GM18858 (cell line): Measurements from ENCODE around the gene C4orf50.

Source experiments
- ATAC-seq: cut with Tn5 transposase; IDR thresholded peaks from one replicate; pipeline ENCODE4 v1.9.1; 2021; ENCODE audit not compliant: unreplicated experiment

C4orf50 gene

DNA sequence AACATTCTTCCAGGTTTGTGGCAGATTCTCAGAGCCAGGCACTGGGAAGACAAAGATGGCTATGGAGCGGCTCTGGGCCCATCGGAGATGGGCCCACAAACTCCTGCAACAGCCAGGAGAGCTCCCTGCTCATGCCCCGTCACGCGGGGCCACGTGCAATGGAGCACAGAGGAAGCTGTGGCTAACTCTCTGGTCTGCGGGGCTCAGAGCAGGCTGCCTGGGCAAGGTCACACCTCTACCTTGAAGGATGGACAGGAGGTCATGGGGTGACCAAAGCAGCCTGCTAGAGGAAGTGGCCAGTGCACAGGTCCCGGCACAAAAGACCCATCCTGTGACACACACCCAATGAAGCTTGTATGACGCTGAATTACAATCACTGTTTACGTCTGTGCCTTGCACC lies 45.2 kb downstream of the C4orf50 start:
- no peak for ATAC-seq

DNA sequence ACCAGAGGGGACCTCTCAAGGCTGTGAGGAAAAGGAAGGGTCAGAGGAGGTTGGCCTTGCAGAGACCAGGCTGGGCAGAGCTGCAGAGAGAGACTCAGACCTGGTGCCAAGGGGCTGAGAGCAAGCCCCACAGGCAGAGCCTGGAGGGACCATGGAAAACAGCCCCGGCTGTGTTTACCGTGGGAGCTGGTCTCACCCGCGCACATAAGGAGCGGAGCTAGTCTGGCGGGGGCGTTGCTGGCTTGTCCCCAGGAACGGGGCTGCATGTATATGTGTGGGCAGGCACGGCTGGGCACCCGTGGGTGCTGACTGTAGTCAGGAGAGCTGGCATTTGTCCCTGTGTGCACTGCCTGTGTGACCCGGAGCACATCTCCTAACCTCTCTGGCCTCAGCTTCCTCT lies 45.7 kb downstream of the C4orf50 start:
- no peak for ATAC-seq

- no peak for ATAC-seq
These were observed 47.2 kb downstream of the C4orf50 start for GRCh38 chr4:5971078-5971450.

- no peak for ATAC-seq
These were observed 47.7 kb downstream of the C4orf50 start for GRCh38 chr4:5970381-5971077.

GRCh38 chr4:5969777-5970176 lies 48.5 kb downstream of the C4orf50 start:
- ATAC-seq = no peak

- no peak for ATAC-seq
These were observed 48.9 kb downstream of the C4orf50 start for GRCh38 chr4:5969336-5969735.

DNA sequence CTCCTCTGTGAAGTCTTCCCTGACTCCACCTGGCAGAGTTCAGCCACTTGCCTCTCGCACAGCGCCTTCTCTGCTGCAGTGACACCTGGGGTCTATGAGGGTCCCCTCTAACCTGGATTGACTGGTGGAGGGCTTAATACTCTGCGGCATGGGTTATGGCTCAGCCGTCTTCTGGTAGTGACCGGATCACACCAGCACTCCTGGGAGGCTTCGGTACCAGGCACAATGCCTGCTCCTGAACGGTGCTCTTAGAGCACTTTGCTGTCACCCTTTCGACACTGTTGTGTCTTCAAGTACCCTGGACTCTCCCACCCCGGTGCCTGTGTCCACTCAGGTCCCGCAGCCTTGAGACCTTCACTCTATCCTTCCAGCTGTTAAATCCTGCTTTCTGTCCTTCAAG lies 50.0 kb downstream of the C4orf50 start:
- ATAC-seq = no peak

GRCh38 chr4:5967783-5968182 lies 50.4 kb downstream of the C4orf50 start:
- no peak for ATAC-seq

GRCh38 chr4:5965225-5965624 lies 53.0 kb downstream of the C4orf50 start:
- no peak for ATAC-seq

- no peak for ATAC-seq
These were observed 54.2 kb downstream of the C4orf50 start for GRCh38 chr4:5964030-5964429.

GRCh38 chr4:5963611-5964010 lies 54.6 kb downstream of the C4orf50 start:
- ATAC-seq = no peak

GRCh38 chr4:5962416-5962815 lies 55.8 kb downstream of the C4orf50 start:
- no peak for ATAC-seq

DNA sequence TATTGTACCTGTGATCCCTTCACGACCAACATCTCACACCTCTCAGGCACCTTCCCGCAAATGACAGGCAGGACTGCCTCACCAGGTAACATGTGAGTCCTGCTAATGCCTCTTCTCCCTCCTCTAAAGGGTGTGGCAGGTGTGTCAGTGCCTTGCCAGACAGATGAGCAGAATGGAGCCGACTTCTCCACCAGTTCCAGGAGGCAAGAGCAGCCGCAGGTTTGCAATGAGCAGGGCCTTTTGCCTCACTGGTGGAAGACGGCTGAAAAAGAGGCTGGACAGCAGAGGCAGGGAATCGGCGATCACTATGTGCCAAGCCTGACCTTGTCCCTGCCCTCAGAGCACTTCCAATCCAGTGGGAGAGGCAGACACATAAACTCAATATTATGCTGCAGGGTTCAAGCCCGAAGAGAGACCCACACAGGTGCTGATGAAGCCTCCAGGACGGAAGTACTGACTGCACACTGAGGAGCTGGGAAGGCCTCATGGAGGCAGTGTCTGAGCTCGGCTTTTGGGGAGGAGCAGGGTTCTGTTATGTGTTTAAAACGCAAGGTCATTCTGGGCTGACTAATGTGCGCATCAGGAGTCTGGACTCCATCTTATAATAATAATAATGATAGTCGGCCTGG lies 57.9 kb downstream of the C4orf50 start:
- ATAC-seq = no peak

- no peak for ATAC-seq
These were observed 58.8 kb downstream of the C4orf50 start for GRCh38 chr4:5959211-5959982.

- no peak for ATAC-seq
These were observed 60.0 kb downstream of the C4orf50 start for GRCh38 chr4:5958199-5958735.

GRCh38 chr4:5957076-5957475 lies 61.2 kb downstream of the C4orf50 start:
- no peak for ATAC-seq

GRCh38 chr4:5956285-5957021 lies 61.8 kb downstream of the C4orf50 start:
- ATAC-seq = no peak

- no peak for ATAC-seq
These were observed 62.4 kb downstream of the C4orf50 start for GRCh38 chr4:5955856-5956255.

DNA sequence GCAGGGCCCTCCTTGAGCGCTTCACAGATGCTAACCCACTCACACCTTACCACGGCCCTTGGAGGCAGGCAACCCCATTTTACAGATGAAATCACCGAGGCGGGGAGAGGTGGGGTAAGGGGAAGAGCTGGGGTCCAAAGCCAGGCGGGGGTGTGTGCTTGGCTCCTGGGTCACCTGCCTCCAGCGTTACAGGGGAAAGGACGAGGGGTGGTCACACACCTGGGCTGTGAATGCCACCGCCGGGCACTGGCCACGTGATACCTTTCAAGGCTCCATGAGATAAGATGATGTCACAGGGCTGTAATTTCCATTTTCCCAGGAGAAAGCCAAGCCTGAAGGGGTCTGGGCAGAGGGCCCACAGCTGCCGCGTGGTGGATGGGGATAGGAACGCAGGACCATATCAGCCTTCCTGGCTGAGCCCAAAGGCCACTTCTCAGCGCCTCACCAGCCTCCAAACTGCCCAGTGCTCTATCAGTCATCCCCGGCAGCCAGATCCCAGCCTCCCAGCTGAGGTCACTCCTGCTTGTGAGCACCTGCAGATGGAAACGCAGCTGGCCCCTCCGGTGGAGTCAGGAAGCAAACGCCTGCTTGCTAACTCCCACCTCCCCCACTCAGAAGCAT lies 62.9 kb downstream of the C4orf50 start:
- ATAC-seq = no peak

DNA sequence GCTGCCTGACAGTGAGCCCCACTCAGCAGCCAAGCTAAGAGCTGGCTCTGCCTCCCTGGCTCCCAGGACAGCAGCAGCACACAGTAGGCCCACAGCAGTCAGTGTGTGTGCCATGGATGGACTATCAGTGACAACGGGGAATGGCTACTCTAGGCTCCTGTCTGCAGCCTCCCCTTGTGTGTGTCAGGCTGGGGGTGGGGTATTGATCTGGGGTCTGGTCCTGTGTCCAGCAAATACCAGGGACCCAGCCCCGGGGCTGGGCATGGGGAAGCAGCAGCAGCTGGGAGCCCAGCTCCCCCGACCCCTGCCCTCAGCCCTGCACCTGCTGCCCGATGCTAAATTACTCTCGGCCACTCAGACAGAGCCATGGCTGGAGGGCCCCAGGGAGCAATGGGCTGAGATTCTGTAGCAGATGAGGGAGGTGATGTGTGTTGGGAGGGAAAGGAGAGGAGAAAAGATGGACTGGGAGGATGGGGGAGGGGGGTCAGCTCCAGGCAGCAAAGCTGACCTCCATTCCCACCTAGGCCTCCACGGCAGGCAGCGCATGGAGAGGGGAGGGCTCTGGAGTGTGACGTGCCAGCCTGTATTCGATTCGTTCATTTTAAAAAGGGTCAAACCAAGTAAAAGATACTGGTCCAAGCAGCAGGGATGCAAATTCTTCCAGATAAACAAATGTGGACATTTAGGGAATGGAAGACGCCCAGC lies 64.0 kb downstream of the C4orf50 start:
- no peak for ATAC-seq
